GM19324 (cell line): Measurements from ENCODE around the gene PIGP.
"Not testable (repeated sequence)": the region's sequence is repeated elsewhere in the genome, so short reads cannot be mapped to it uniquely, and the experiment has no call there.

Experiments
- ATAC-seq: cut with Tn5 transposase; IDR thresholded peaks from one replicate; pipeline ENCODE4 v1.9.1; 2021; ENCODE audit warnings: mild to moderate bottlenecking, moderate library complexity; ENCODE audit not compliant: unreplicated experiment, low FRiP score

PIGP gene

DNA sequence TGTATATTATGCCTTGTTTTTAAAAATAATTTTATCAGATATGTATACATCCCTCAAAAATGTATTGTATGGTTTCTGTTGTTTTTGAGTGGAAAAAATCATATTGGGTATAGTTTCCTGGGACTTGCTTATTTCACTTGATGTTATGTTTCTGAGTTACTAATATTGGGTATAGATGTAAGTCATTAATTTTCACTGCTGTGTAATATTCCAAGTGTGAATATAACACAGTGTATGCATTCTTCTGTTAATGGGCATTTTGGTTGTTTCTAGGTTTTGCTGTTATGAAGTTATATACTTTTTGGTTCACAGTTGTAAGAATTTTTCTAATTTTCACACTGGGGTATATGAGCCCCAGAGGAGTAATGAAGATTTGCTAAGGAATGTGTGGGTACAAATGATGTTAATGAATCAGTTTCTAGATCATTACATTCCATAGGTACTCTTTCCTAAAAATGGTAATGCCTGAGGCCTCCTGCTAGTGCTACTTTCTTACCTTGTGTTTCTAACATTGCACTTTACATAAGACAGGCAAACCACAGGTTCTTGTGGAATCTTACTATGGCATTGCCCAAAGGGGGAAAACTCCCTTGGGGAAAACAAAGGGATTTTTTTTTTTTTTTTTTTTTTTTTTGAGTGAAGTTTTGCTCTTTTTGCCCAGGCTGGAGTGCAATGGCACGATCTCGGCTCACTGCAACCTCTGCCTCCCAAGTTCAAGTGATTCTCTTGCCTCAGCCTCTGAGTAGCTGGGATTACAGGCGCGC, 3.4 kb upstream of the PIGP start:
- ATAC-seq, result no peak

DNA sequence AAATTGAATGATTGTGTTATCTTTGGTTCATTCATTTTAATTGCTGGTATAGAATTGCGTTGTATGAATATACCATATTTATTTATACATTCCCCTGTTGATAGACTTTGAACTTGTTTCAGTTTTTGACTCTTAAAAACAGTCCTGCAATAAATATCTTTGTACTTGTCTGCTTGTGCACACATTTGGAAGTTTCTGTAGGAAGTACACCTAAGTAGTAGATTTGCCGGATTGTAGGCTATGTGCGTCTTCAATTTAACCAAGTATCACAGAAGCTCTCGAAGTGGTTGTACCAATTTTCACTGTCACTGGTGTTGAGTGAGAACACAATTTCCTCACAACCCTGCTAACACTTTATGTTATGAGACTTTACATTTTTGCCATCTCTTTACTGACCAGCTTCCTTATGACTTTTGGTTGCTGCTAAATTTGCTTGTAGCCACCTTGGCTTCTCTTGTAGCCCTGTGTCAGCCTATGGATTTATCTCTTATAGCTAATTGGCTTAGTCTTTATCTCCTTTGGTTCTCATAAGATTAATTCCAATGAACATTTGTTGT, 2.4 kb upstream of the PIGP start:
- no peak for ATAC-seq

DNA sequence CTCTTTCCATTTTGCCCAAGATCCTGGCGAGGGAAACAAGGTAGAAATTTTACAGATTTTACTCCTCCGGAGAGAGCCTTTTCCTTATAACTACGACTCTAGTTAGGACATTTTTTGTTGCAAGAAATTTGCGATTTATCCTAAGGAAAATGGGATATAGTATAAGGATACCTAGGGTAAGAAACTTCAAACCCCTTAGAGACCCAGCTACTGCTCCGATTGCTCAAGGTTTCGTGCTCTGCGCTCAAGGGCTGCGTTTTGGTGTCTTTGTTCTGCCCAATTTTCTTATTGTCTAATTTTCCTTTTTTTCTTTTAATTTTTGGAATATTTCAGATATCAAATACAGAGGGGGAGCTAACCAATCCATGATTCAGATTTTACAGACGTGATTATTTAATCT, 1.7 kb upstream of the PIGP start:
- no peak for ATAC-seq

DNA sequence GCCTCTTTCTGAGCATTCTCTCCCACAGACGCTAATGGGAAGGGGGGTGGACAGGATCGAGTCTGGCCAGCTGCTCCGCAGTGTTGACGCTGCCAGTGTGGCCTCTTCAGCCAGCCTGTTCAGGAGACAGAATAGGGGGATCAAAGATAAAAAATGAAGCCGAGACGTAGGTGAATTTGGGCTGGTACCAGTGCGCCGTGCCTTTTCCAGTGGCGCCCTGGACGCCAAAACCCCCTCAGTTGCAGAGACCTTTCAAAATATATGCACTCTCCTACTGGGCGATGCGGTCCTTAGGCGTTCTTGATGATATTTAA, 1.3 kb upstream of the PIGP start:
- ATAC-seq, result no peak

- peak; percentile 36 for ATAC-seq
Measured at GRCh38 chr21:37073417-37074196, 736 bp upstream of the PIGP start.

DNA sequence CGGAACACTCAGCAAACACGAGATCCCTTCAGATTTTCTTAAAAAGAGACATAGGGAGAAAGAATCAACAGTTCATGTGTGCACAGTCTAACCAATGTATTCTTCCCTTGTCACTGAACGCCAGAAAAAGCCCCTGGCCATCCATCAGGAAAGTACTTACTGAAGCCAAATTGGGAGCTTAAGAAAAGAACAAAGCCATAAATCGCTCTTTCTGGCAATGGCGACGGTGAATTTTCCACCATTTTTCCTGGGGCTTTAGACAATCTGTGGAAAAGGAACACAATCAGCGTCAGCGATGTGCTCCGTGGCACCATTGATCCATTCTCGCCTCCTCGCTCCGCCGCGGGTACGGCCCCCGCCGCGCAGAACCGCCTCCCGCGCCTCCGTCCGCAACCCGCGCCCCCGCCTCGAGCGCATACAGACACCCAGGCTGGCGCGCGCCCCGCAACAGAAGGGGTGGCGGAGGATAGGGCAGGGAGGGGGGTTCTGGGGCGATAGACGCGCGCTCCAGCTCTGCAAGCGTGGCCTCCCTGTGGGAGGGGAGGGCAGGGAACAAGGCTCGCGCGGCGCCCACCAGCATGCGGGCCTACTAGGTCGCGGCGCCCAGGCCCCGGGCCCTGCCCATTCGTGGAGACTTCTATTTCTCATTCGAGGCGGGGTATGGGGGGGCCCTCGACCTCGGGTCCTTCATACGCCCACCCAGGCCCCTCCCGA, 440 bp downstream of the PIGP start:
- peak; percentile 46 for ATAC-seq

- ATAC-seq, result no peak
Measured at GRCh38 chr21:37071561-37072273, 1.2 kb downstream of the PIGP start.

- no peak for ATAC-seq
Measured at GRCh38 chr21:37065561-37066177, 7.2 kb downstream of the PIGP start.

DNA sequence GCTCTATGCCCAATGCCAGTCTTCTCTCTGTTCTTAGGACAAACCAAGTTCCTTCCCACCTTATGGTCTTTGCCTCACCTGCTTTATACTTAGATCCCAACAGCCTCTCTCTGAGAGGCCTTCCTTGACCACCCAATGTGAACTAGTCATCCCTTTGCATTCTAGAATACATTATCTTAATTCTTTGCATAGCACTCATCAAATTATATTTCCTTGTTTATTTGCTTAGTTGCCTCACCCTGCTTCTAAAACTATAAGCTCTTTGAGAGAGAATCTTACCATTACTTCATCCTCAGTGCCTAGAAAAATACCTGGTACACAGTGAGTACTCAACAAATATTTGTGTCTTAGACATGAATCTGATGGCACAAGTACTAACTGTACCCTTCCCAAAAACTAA, 8.0 kb downstream of the PIGP start:
- no peak for ATAC-seq

DNA sequence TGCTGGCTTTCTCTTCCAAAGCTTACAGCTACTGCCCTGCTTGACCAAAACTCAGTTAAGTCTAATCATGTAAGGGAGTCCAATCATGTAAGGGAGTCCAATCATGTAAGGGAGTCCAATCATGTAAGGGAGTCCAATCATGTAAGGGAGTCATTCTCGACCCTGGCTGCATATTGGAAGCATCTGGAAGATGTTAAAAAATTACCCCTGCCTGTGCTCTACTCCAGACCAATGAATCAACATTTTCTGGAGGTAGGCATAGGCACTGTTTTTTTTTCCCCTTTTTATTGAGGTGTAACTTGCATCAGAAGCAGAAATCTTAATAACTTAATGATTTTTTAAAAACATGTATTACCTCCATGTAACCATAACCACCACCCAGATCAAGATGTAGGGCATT, 9.4 kb downstream of the PIGP start:
- no peak for ATAC-seq

- no peak for ATAC-seq
Measured at GRCh38 chr21:37062593-37062935, 10.3 kb downstream of the PIGP start.

GRCh38 chr21:37061926-37062592, 10.8 kb downstream of the PIGP start:
- ATAC-seq, result no peak

DNA sequence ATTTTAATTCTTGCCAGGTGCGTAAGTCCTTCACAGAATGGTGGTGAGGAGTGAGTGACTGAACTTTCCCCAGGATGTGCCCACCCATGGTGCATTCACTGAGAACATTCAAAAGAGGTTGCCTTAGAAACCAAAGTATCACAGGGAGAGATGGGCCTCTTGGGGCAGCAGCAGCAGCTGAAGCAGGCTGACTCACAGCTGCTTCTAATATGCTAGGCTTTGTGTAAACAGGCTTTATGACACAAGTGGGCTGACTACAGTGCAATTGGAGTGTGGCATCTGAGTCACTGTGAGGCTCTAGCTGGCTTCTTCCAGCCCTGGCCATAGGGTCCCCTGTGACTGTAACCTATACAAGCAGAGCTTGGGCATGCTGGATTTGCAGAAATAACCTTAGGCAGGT, 12.6 kb downstream of the PIGP start:
- ATAC-seq, result no peak

DNA sequence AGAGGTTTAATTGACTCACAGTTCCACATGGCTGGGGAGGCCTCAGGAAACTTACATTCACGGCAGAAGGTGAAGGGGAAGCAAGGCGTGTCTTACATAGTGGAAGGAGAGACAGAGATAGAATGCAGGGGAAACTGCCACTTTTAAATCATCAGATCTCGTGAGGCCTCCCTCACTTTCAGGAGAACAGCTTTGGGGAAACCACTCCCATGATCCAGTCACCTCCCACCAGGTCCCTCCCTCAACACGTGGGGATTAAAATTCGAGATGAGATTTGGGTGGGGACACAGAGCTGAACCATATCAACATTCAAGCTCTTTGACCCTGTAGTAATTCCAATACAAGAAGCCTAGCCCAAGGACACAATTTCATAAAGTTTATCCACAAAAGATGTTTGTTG, 13.7 kb downstream of the PIGP start:
- no peak for ATAC-seq

DNA sequence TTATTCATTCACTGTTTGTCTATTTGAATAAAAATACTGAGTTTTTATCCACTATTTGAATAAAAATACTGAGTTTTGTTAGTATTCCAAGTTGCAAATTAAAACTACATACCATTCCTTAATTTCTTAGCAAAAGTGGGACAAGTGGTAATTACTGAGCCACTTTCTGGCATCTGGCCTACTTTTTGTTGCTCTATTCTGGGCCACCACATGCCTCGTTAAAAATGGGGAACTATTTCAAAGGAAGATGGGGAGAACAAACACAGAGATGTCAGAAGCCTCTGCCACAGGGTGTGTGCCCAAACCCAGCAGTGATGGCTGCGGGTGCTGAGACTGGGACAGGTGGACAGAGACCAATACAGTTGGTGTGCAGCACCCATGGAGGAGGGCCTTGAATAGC, 14.6 kb downstream of the PIGP start:
- ATAC-seq, result no peak

- no peak for ATAC-seq
Measured at GRCh38 chr21:37057614-37058013, 15.3 kb downstream of the PIGP start.

DNA sequence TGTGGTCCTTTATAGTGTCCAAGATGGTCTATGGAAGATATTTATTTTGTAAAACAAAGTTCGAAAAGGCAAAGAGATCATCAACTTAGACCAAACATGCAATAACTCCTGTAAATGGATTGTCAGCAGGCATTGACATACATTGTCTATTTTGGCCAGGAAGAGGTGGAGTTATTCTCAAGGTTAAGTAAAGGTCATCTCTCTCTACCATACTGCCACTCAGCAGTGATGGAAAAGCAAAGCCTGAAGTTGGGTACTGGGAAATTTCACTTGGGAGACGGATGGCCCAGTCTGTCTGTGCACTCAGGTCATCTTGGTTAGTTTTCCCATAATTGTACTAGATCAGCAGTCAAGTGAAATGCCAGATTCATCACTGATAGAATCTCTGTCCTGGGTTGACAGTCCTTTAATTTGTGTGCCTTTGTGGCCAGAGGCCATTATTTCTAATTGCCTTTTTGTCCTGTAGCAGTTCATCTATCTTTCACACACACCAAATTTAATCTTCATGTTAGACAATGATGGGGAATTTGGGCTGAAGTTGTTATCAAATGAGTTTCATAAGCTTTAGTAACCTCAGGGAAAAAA, 17.5 kb downstream of the PIGP start:
- ATAC-seq, result no peak

GRCh38 chr21:37049741-37050140, 23.1 kb downstream of the PIGP start:
- not testable (repeated sequence) for ATAC-seq

GRCh38 chr21:37047079-37047478, 25.8 kb downstream of the PIGP start:
- no peak for ATAC-seq
